HG03060 (cell line): ENCODE data around the gene DMXL1.
A peak's percentile ranks its signal among the peaks of the same experiment; 100 is the strongest.
"Not testable (repeated sequence)": the region's sequence is repeated elsewhere in the genome, so short reads cannot be mapped to it uniquely, and the experiment has no call there.

Source experiments
- ATAC-seq: cut with Tn5 transposase; IDR thresholded peaks from one replicate; pipeline ENCODE4 v1.9.1; 2021; ENCODE audit warnings: low read depth, moderate number of reproducible peaks; ENCODE audit not compliant: unreplicated experiment

DMXL1 gene

GRCh38 chr5:119191944-119192343, 121.1 kb downstream of the DMXL1 start:
- no peak for ATAC-seq

- no peak for ATAC-seq
These were observed 129.9 kb downstream of the DMXL1 start for GRCh38 chr5:119200795-119201194.

- ATAC-seq, result no peak
These were observed 136.2 kb downstream of the DMXL1 start for GRCh38 chr5:119207105-119207504.

GRCh38 chr5:119212026-119212425, 141.1 kb downstream of the DMXL1 start:
- ATAC-seq, result no peak

- no peak for ATAC-seq
These were observed 141.8 kb downstream of the DMXL1 start for GRCh38 chr5:119212676-119213075.

GRCh38 chr5:119217183-119217582, 146.3 kb downstream of the DMXL1 start:
- ATAC-seq, result no peak

- ATAC-seq, result no peak
These were observed 148.2 kb downstream of the DMXL1 start for GRCh38 chr5:119218830-119219782.

GRCh38 chr5:119220576-119221197, 149.8 kb downstream of the DMXL1 start:
- ATAC-seq, result peak; percentile 67

- no peak for ATAC-seq
These were observed 150.4 kb downstream of the DMXL1 start for GRCh38 chr5:119221330-119221729.

- ATAC-seq, result no peak
These were observed 159.1 kb downstream of the DMXL1 start for GRCh38 chr5:119229950-119230349.

GRCh38 chr5:119238265-119239118, 167.6 kb downstream of the DMXL1 start:
- no peak for ATAC-seq

- ATAC-seq, result no peak
These were observed 168.2 kb downstream of the DMXL1 start for GRCh38 chr5:119239119-119239417.

- not testable (repeated sequence) for ATAC-seq
These were observed 168.9 kb downstream of the DMXL1 start for GRCh38 chr5:119239826-119240225.

- ATAC-seq, result no peak
These were observed 173.0 kb downstream of the DMXL1 start for GRCh38 chr5:119243888-119244287.

GRCh38 chr5:119250946-119251901, 180.3 kb downstream of the DMXL1 start:
- ATAC-seq, result no peak

GRCh38 chr5:119255571-119256356, 184.9 kb downstream of the DMXL1 start:
- ATAC-seq, result no peak

GRCh38 chr5:119257613-119258012, 186.7 kb downstream of the DMXL1 start:
- ATAC-seq, result no peak

- no peak for ATAC-seq
These were observed 192.8 kb downstream of the DMXL1 start for GRCh38 chr5:119263639-119264038.

- no peak for ATAC-seq
These were observed 193.3 kb downstream of the DMXL1 start for GRCh38 chr5:119264186-119264585.
